HEK293 (cell line): ENCODE measurements around the gene MMP24OS.
A peak's percentile ranks its signal among the peaks of the same experiment; 100 is the strongest.

ENCODE experiments used
- CTCF ChIA-PET: fragments of 350-600 bp; formaldehyde crosslinking; extraction: SDS; loops from one replicate; lab custom pipeline; 2021; ENCODE audit warnings: antibody characterized with exemption; lab: Yijun Ruan, JAX
- POLR2A ChIA-PET: fragments of 300-600 bp; formaldehyde crosslinking; extraction: SDS; loops from one replicate; lab custom pipeline; 2020; ENCODE audit warnings: antibody characterized with exemption, inconsistent platforms; lab: Yijun Ruan, JAX
- H3K27ac ChIP-seq: fragments of 200-500 bp; sonication (Bioruptor generic); 2 replicates; pipeline ENCODE4 v1.5.1; 2014; ENCODE audit warnings: low read depth, low read length, control low read depth, inconsistent platforms; ENCODE audit errors: extremely low read depth
- H3K36me3 ChIP-seq, 2 experiments: fragments of 200-500 bp in 1 of 2; sonication (Bioruptor generic) in 1 of 2; 1 replicate in 1 of 2; 2 replicates in 1 of 2; pipeline ENCODE4 v1.5.1; 2014 to 2017; ENCODE audit warnings: inconsistent platforms in 2 of 2, low read length in 2 of 2; ENCODE audit not compliant: control insufficient read depth in 2 of 2, insufficient read depth in 1 of 2
- H3K4me1 ChIP-seq: fragments of 200-500 bp; sonication (Bioruptor generic); 2 replicates; pipeline ENCODE4 v1.5.1; 2014; ENCODE audit warnings: mild to moderate bottlenecking, low read length, inconsistent platforms; ENCODE audit not compliant: control insufficient read depth, insufficient read depth
- H3K4me3 ChIP-seq: 2 replicates; pipeline ENCODE4 v1.5.1; 2011; ENCODE audit warnings: low read depth, mild to moderate bottlenecking, control low read depth, low read length, moderate library complexity
- H3K9me3 ChIP-seq: fragments of 200-500 bp; sonication (Bioruptor generic); 2 replicates; pipeline ENCODE4 v1.5.1; 2014; ENCODE audit warnings: low read depth, low read length, inconsistent platforms; ENCODE audit not compliant: control insufficient read depth, insufficient read depth
- GLIS2 ChIP-seq: fragments of 450-650 bp; formaldehyde crosslinking; IDR thresholded peaks from 2 replicates; pipeline ENCODE4 v1.5.1; 2016; ENCODE audit warnings: missing biosample characterization, missing genetic modification characterization
- IKZF3 ChIP-seq: fragments of 450-650 bp; IDR thresholded peaks from 2 replicates; pipeline ENCODE4 v1.5.0; 2018; ENCODE audit warnings: missing biosample characterization, mild to moderate bottlenecking, missing genetic modification characterization, moderate library complexity
- KLF16 ChIP-seq: fragments of 450-650 bp; formaldehyde crosslinking; IDR thresholded peaks from 2 replicates; pipeline ENCODE4 v1.5.1; 2017; ENCODE audit warnings: missing biosample characterization, missing genetic modification characterization
- KLF7 ChIP-seq: fragments of 450-650 bp; formaldehyde crosslinking; IDR thresholded peaks from 2 replicates; pipeline ENCODE4 v1.5.1; 2016; ENCODE audit warnings: missing biosample characterization, missing genetic modification characterization, borderline replicate concordance
- KLF8 ChIP-seq: fragments of 450-650 bp; formaldehyde crosslinking; IDR thresholded peaks from 2 replicates; pipeline ENCODE4 v1.5.1; 2016; ENCODE audit warnings: missing biosample characterization, missing genetic modification characterization
- REST ChIP-seq: fragments of 450-650 bp; formaldehyde crosslinking; IDR thresholded peaks from 2 replicates; pipeline ENCODE4 v1.5.1; 2016; ENCODE audit warnings: missing biosample characterization, missing genetic modification characterization
- SP3 ChIP-seq: fragments of 450-650 bp; formaldehyde crosslinking; IDR thresholded peaks from 2 replicates; pipeline ENCODE4 v1.5.1; 2016; ENCODE audit warnings: missing biosample characterization, missing genetic modification characterization
- TCF7L2 ChIP-seq: IDR thresholded peaks from 2 replicates; pipeline ENCODE4 v1.6.1; 2011; ENCODE audit warnings: low read depth, mild to moderate bottlenecking, inconsistent platforms, low read length, moderate library complexity, borderline replicate concordance
- ZBTB21 ChIP-seq: fragments of 450-650 bp; formaldehyde crosslinking; IDR thresholded peaks from 2 replicates; pipeline ENCODE4 v1.5.1; 2017; ENCODE audit warnings: missing biosample characterization, missing genetic modification characterization
- ZEB2 ChIP-seq: fragments of 450-650 bp; formaldehyde crosslinking; IDR thresholded peaks from 2 replicates; pipeline ENCODE4 v1.5.1; 2016; ENCODE audit warnings: missing biosample characterization, missing genetic modification characterization
- ZIC2 ChIP-seq: fragments of 450-650 bp; formaldehyde crosslinking; IDR thresholded peaks from 2 replicates; pipeline ENCODE4 v1.5.1; 2016; ENCODE audit warnings: missing biosample characterization, missing genetic modification characterization
- ZNF132 ChIP-seq: fragments of 450-650 bp; formaldehyde crosslinking; IDR thresholded peaks from 2 replicates; pipeline ENCODE4 v1.5.1; 2017; ENCODE audit warnings: missing biosample characterization, missing genetic modification characterization, borderline replicate concordance
- ZNF174 ChIP-seq: fragments of 450-650 bp; formaldehyde crosslinking; IDR thresholded peaks from 2 replicates; pipeline ENCODE4 v1.5.0; 2017; ENCODE audit warnings: missing biosample characterization, mild to moderate bottlenecking, missing genetic modification characterization
- ZNF175 ChIP-seq: fragments of 450-650 bp; formaldehyde crosslinking; IDR thresholded peaks from 2 replicates; pipeline ENCODE4 v1.5.1; 2016; ENCODE audit warnings: missing biosample characterization, missing genetic modification characterization
- ZNF2 ChIP-seq: fragments of 450-650 bp; formaldehyde crosslinking; IDR thresholded peaks from 2 replicates; pipeline ENCODE4 v1.5.1; 2016; ENCODE audit warnings: missing biosample characterization, missing genetic modification characterization
- ZNF311 ChIP-seq: fragments of 450-650 bp; formaldehyde crosslinking; IDR thresholded peaks from 2 replicates; pipeline ENCODE4 v1.5.1; 2017; ENCODE audit warnings: missing biosample characterization, missing genetic modification characterization, borderline replicate concordance
- ZNF335 ChIP-seq: fragments of 450-650 bp; formaldehyde crosslinking; conservative IDR thresholded peaks from 2 replicates; pipeline ENCODE4 v1.5.1; 2016; ENCODE audit warnings: missing biosample characterization, missing genetic modification characterization
- ZNF350 ChIP-seq: fragments of 450-650 bp; formaldehyde crosslinking; IDR thresholded peaks from 2 replicates; pipeline ENCODE4 v1.5.0; 2017; ENCODE audit warnings: missing biosample characterization, mild to moderate bottlenecking, missing genetic modification characterization
- ZNF354C ChIP-seq: fragments of 450-650 bp; formaldehyde crosslinking; IDR thresholded peaks from 2 replicates; pipeline ENCODE4 v1.5.1; 2016; ENCODE audit warnings: missing biosample characterization, missing genetic modification characterization, low read depth, borderline replicate concordance
- ZNF394 ChIP-seq: fragments of 450-650 bp; formaldehyde crosslinking; IDR thresholded peaks from 2 replicates; pipeline ENCODE4 v1.5.1; 2016; ENCODE audit warnings: missing biosample characterization, missing genetic modification characterization, mild to moderate bottlenecking, moderate library complexity, borderline replicate concordance
- ZNF398 ChIP-seq: fragments of 450-650 bp; formaldehyde crosslinking; IDR thresholded peaks from 2 replicates; pipeline ENCODE4 v1.5.1; 2017; ENCODE audit warnings: missing biosample characterization, missing genetic modification characterization
- ZNF404 ChIP-seq: fragments of 450-650 bp; formaldehyde crosslinking; IDR thresholded peaks from 2 replicates; pipeline ENCODE4 v1.5.1; 2017; ENCODE audit warnings: missing biosample characterization, missing genetic modification characterization
- ZNF548 ChIP-seq: fragments of 450-650 bp; formaldehyde crosslinking; IDR thresholded peaks from 2 replicates; pipeline ENCODE4 v1.5.1; 2016; ENCODE audit warnings: missing biosample characterization, missing genetic modification characterization
- ZNF610 ChIP-seq: fragments of 450-650 bp; formaldehyde crosslinking; IDR thresholded peaks from 2 replicates; pipeline ENCODE4 v1.5.1; 2016; ENCODE audit warnings: missing biosample characterization, missing genetic modification characterization, borderline replicate concordance
- ZNF76 ChIP-seq: fragments of 450-650 bp; formaldehyde crosslinking; IDR thresholded peaks from 2 replicates; pipeline ENCODE4; 2016; ENCODE audit warnings: low read depth, missing biosample characterization, missing genetic modification characterization, borderline replicate concordance
- ZNF791 ChIP-seq: fragments of 450-650 bp; formaldehyde crosslinking; IDR thresholded peaks from 2 replicates; pipeline ENCODE4 v1.5.1; 2016; ENCODE audit warnings: missing biosample characterization, missing genetic modification characterization
- ZXDB ChIP-seq: fragments of 450-650 bp; formaldehyde crosslinking; IDR thresholded peaks from 2 replicates; pipeline ENCODE4 v1.5.1; 2016; ENCODE audit warnings: missing biosample characterization, missing genetic modification characterization
- TF ChIP-seq, protein P1 (sequence below): fragments of 450-650 bp; formaldehyde crosslinking; IDR thresholded peaks from 2 replicates; pipeline ENCODE4 v1.5.1; 2016; ENCODE audit warnings: missing biosample characterization, missing genetic modification characterization

MMP24OS gene

DNA sequence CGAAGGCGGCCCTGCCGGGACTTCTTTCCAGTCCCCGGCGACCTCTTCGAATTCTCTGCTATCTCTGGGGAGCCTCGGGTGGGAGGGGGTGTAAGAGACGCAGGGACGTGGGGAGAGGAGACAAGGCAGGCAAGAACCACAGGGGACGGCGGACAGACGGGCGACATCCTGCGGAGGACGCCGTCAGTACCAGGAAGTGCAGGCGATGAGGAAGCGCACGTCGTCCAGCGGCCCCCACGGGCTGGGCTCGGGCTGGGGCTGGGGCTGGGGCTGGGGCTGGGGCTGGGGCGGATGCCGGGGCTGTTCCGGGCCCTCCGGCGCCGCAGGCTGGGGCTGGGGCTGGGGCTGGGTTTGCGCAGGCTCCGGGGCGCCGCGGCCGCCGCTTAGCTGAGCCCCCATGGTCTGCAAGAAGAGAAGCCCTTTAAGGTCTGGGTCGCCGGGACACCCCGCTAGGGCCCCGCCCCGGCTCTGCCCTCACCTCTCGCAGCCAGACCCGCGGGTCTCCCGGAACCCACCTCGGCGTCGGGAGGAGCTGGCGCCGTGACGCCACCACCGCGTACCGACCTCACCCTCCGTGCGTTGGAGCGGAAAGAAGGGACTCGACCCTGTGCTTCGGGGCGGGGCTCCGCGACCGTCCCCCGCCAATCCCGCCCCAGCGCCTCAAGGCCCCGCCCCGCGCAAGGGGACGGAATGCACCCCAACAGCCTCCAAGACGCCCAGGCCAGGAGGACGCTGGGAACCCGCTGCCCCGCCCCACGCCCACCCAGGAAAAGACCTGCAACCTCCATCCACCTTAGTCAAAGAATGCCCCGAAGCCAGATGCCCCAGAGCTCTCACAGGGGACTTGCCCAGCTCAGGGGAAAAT is at the start of gene MMP24OS (continued):
- TF ChIP-seq ZEB2 (tag by site-specific recombination) (peak; percentile 39; the same call in 1 of the 2 replicates), ZBTB21 (tag by site-specific recombination) (peak; percentile 77; the same call in 1 of the 2 replicates), KLF8 (tag by site-specific recombination) (peak; percentile 89), GLIS2 (peak; percentile 50; the same call in 1 of the 2 replicates), KLF7 (tag by site-specific recombination) (peak; percentile 71; the same call in 1 of the 2 replicates), SP3 (tag by site-specific recombination) (peak; percentile 90), ZNF76 (tag by site-specific recombination) (peak; percentile 90), ZNF350 (tag by site-specific recombination) (no peak), ZNF132 (tag by site-specific recombination) (no peak), ZNF548 (no peak), ZXDB (tag by site-specific recombination) (peak; percentile 50; the same call in 1 of the 2 replicates), ZNF394 (tag by site-specific recombination) (peak; percentile 86), ZIC2 (tag by site-specific recombination) (peak; percentile 56)
- TF ChIP-seq, protein P1, sequence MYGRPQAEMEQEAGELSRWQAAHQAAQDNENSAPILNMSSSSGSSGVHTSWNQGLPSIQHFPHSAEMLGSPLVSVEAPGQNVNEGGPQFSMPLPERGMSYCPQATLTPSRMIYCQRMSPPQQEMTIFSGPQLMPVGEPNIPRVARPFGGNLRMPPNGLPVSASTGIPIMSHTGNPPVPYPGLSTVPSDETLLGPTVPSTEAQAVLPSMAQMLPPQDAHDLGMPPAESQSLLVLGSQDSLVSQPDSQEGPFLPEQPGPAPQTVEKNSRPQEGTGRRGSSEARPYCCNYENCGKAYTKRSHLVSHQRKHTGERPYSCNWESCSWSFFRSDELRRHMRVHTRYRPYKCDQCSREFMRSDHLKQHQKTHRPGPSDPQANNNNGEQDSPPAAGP = 0 out of 2 replicates have a peak, but pooled peaks have one; percentile 22

- POLR2A ChIA-PET = no interaction called here
- CTCF ChIA-PET = interaction anchor here (1.0 to 9.6 kb wide), 2 partner anchors 23 to 84 kb away, joined by 3 to 236 read pairs; no protein-coding TSS in a partner anchor
- Histone ChIP-seq H3K4me3 (no peak overlapping the region), H3K9me3 (no peaks in the 10 kb centered on the region), H3K4me1 (no peaks in the 10 kb centered on the region; the same call in 1 of the 2 replicates), H3K27ac (no peak overlapping the region), H3K36me3 (no peaks in the 10 kb centered on the region)
- TF ChIP-seq REST (tag by site-specific recombination) (no peak), ZNF404 (no peak), ZNF354C (tag by site-specific recombination) (no peak), ZNF335 (no peak), IKZF3 (no peak), ZNF610 (no peak), ZNF791 (tag by site-specific recombination) (no peak), ZNF175 (tag by site-specific recombination) (no peak), ZNF2 (tag by site-specific recombination) (no peak), KLF16 (tag by site-specific recombination) (no peak), TCF7L2 (no peak), ZNF311 (tag by site-specific recombination) (no peak), ZNF174 (tag by site-specific recombination) (no peak), ZNF398 (tag by site-specific recombination) (no peak)
Observed at GRCh38 chr20:35327074-35327976, 49.4 kb upstream of the MMP24OS start.
